A549 (cell line): ENCODE measurements around the gene PDE4D. TPM values are rescaled to one million over a fixed set of nuclear protein-coding genes. Genes with fewer than 3 reads are reported as not detected.

Source experiments
- ATAC-seq, 2 experiments: fragments of 200-7000 bp in 1 of 2; fragments of >200 bp in 1 of 2; cut with Nextera tagmentation in 1 of 2; cut with Tn5 transposase in 1 of 2; 3 replicates each; pipeline versions ENCODE4 v1.8.0 to v1.9.1; 2018 to 2020; ENCODE audit warnings: mild to moderate bottlenecking in 1 of 2, moderate library complexity in 1 of 2
- CTCF ChIA-PET: fragments of 300-600 bp; sonication (Branson Sonifier 250); formaldehyde crosslinking; extraction: SDS; loops from one replicate; lab custom pipeline; 2021; ENCODE audit warnings: antibody characterized with exemption, inconsistent platforms; lab: Yijun Ruan, JAX
- POLR2A ChIA-PET: fragments of 350-600 bp; formaldehyde crosslinking; extraction: SDS; loops from one replicate; lab custom pipeline; 2021; ENCODE audit warnings: antibody characterized with exemption, inconsistent platforms; lab: Yijun Ruan, JAX
- DNase-seq, 2 experiments: peaks; one replicate each; pipeline versions ENCODE4 v3.0.0 to v3.0.0-alpha.2; 2011 to 2016; ENCODE audit warnings: low read depth in 1 of 2, low spot score in 1 of 2
- FAIRE-seq: peaks from 2 replicates; lab custom pipeline; 2011; peaks lifted over from hg19 to GRCh38; lab: Jason Lieb, UNC
- H3K27ac ChIP-seq, 2 experiments: fragments of >200 bp; sonication (Bioruptor Twin); formaldehyde crosslinking; 3 replicates each; pipeline ENCODE4 v1.5.1; 2016 to 2017
- H3K4me1 ChIP-seq: fragments of >200 bp; sonication (Bioruptor Twin); formaldehyde crosslinking; 3 replicates; pipeline ENCODE4 v1.6.1; 2016
- H3K4me2 ChIP-seq: fragments of >200 bp; sonication (Bioruptor Twin); formaldehyde crosslinking; 3 replicates; pipeline ENCODE4 v1.6.1; 2016
- H3K4me3 ChIP-seq: fragments of >200 bp; sonication (Bioruptor Twin); formaldehyde crosslinking; 3 replicates; pipeline ENCODE4 v1.5.1; 2016
- H3K9me3 ChIP-seq: fragments of >200 bp; sonication (Bioruptor Twin); formaldehyde crosslinking; 3 replicates; pipeline ENCODE4 v1.6.1; 2016
- BHLHE40 ChIP-seq: IDR thresholded peaks from 2 replicates; pipeline ENCODE4 v1.6.1; 2012; ENCODE audit warnings: low read depth, low read length, inconsistent platforms
- CEBPB ChIP-seq, 2 experiments: fragments of >200 bp in 1 of 2; sonication (Bioruptor Twin) in 1 of 2; formaldehyde crosslinking in 1 of 2; IDR thresholded peaks; 2 replicates each; pipeline ENCODE4 v1.6.1; 2012 to 2016
- E2F6 ChIP-seq: IDR thresholded peaks from 2 replicates; pipeline ENCODE4 v1.6.1; 2012; ENCODE audit warnings: low read depth, borderline replicate concordance
- ELK1 ChIP-seq: fragments of 150-350 bp; IDR thresholded peaks from 2 replicates; pipeline ENCODE4 v1.6.1; 2014; ENCODE audit warnings: low read depth, mild to moderate bottlenecking, low read length
- FOSL2 ChIP-seq, 2 experiments: fragments of 450-650 bp in 1 of 2; fragments of >200 bp in 1 of 2; sonication (Bioruptor Twin) in 1 of 2; formaldehyde crosslinking; IDR thresholded peaks; 2 replicates each; pipeline versions ENCODE4 v1.5.0 to v1.6.1; 2016 to 2020; ENCODE audit warnings: mild to moderate bottlenecking in 1 of 2, moderate library complexity in 1 of 2
- GATA3 ChIP-seq: IDR thresholded peaks from 2 replicates; pipeline ENCODE4 v1.6.1; 2012; ENCODE audit warnings: borderline replicate concordance
- JUN ChIP-seq, 2 experiments: fragments of >200 bp; sonication (Bioruptor Twin); formaldehyde crosslinking; IDR thresholded peaks; 2 replicates in 1 of 2; 3 replicates in 1 of 2; pipeline ENCODE4 v1.6.1; 2016 to 2017
- JUNB ChIP-seq: fragments of >200 bp; sonication (Bioruptor Twin); formaldehyde crosslinking; IDR thresholded peaks from 2 replicates; pipeline ENCODE4 v1.6.1; 2016
- KDM1A ChIP-seq: fragments of 200-600 bp; sonication (generic); IDR thresholded peaks from 2 replicates; pipeline ENCODE4 v1.6.1; 2016; ENCODE audit warnings: low read depth, mild to moderate bottlenecking
- KDM5A ChIP-seq: fragments of 200-600 bp; sonication (generic); IDR thresholded peaks from 2 replicates; pipeline ENCODE4 v1.6.1; 2016; ENCODE audit warnings: antibody characterized with exemption, mild to moderate bottlenecking
- MAFK ChIP-seq: fragments of 450-650 bp; IDR thresholded peaks from 2 replicates; pipeline ENCODE4 v1.6.1; 2014; ENCODE audit not compliant: partially characterized antibody
- PBX3 ChIP-seq: IDR thresholded peaks from 2 replicates; pipeline ENCODE4 v1.6.1; 2012
- POLR2AphosphoS2 ChIP-seq: conservative IDR thresholded peaks from 2 replicates; pipeline ENCODE4 v1.6.1; 2012; ENCODE audit warnings: low read length, improper control_type of control experiment, inconsistent platforms
- RARB ChIP-seq: fragments of 250-450 bp; sonication (Bioruptor Pico); IDR thresholded peaks from 2 replicates; pipeline ENCODE4 v1.8.0; 2021; ENCODE audit warnings: mild to moderate bottlenecking, moderate library complexity
- RFX5 ChIP-seq: fragments of 450-650 bp; IDR thresholded peaks from 2 replicates; pipeline ENCODE4 v1.7.1; 2014; ENCODE audit warnings: antibody characterized with exemption, mild to moderate bottlenecking, moderate library complexity
- TFCP2L1 ChIP-seq: fragments of 250-450 bp; sonication (Bioruptor Pico); IDR thresholded peaks from 2 replicates; pipeline ENCODE4 v1.5.0; 2021; ENCODE audit warnings: mild to moderate bottlenecking
- USF2 ChIP-seq: fragments of 450-650 bp; IDR thresholded peaks from 2 replicates; pipeline ENCODE4 v1.6.1; 2014; ENCODE audit warnings: antibody characterized with exemption
- ZC3H11A ChIP-seq: fragments of 450-650 bp; IDR thresholded peaks from 2 replicates; pipeline ENCODE4 v1.6.1; 2014; ENCODE audit warnings: antibody characterized with exemption, mild to moderate bottlenecking
- ZFP36 ChIP-seq: fragments of 450-650 bp; IDR thresholded peaks from 2 replicates; pipeline ENCODE4 v1.6.1; 2014; ENCODE audit warnings: borderline replicate concordance; ENCODE audit not compliant: partially characterized antibody
- ZNF302 ChIP-seq: fragments of 250-450 bp; sonication (Bioruptor Pico); IDR thresholded peaks from 2 replicates; pipeline ENCODE4 v1.9.0; 2021; ENCODE audit warnings: inconsistent platforms, mild to moderate bottlenecking, moderate library complexity
- WGBS: methylation state at CpG from one replicate; pipeline ENCODE4 v1.1.6; 2017; ENCODE audit errors: missing lambda C conversion rate; 5-methylcytosine and 5-hydroxymethylcytosine counted together
- polyA plus RNA-seq, 4 experiments: library from polyadenylated mRNA; depleted of rRNA in 3 of 4; stranded (reverse); fragments of >200 nt; fragmentation: RNase III in 1 of 4; extraction: RNeasy Plus Mini Kit Qiagen cat#74134 plus additional on column Dnase treatment in 1 of 4; gene quantifications; 2 replicates in 3 of 4; 3 replicates in 1 of 4; pipeline ENCODE4 v1.2.3, GENCODE V29; 2011 to 2017
- TF ChIP-seq, protein P1 (sequence below): IDR thresholded peaks from 2 replicates; pipeline ENCODE4 v1.6.1; 2012

The PDE4D gene
- polyA plus RNA-seq, 2 of the 4 experiments (the other 2 are of a cell fraction): 74.0 to 213 TPM

GRCh38 chr5:59327191-59327980 lies 566.1 kb downstream of the PDE4D start:
- ATAC-seq (no peak), FAIRE-seq (peak; percentile 32), DNase-seq (no peak)
- Histone ChIP-seq H3K4me3 (no peak overlapping the region), H3K4me2 (peak overlapping the region; percentile 76), H3K4me1 (peaks cover 84% of the 10 kb centered on the region), H3K27ac (peak overlapping the region; percentile 14 to 59; a peak in 4 of 6 replicates), H3K9me3 (no peaks in the 10 kb centered on the region)
- ChIA-PET POLR2A (interaction anchor here (0.6 to 1.0 kb wide), 2 partner anchors 139 to 149 kb away, joined by 3 read pairs; no protein-coding TSS in a partner anchor), CTCF (interaction anchor here (0.6 to 3.5 kb wide), 10 partner anchors 8 to 401 kb away, joined by 3 to 17 read pairs (median 4); no protein-coding TSS in a partner anchor)
- WGBS: 86% methylated on average over 4 of the region's 4 CpGs
- TF ChIP-seq ZC3H11A (no peak), USF2 (no peak), KDM5A (no peak), BHLHE40 (no peak), POLR2AphosphoS2 (no peak), CEBPB (IDR thresholded peaks at IDR 0.05) (no peak), JUN (IDR thresholded peaks at IDR 0.05) (no peak), RARB (no peak), JUNB (no peak), TFCP2L1 (CRISPR knock-in tag) (no peak), ELK1 (no peak), MAFK (no peak), RFX5 (no peak), KDM1A (no peak), ZNF302 (CRISPR knock-in tag) (no peak), FOSL2 (IDR thresholded peaks at IDR 0.05) (no peak), FOSL2 (CRISPR knock-in tag; IDR thresholded peaks at IDR 0.05) (no peak), GATA3 (no peak), E2F6 (no peak), PBX3 (no peak)
- TF ChIP-seq, protein P1, sequence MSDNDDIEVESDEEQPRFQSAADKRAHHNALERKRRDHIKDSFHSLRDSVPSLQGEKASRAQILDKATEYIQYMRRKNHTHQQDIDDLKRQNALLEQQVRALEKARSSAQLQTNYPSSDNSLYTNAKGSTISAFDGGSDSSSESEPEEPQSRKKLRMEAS: no peak

GRCh38 chr5:59326596-59326995 lies 566.9 kb downstream of the PDE4D start:
- DNase-seq (no peak), FAIRE-seq (no peak), ATAC-seq (no peak)
- WGBS: 89% methylated on average over 2 of the region's 2 CpGs
- ChIA-PET POLR2A (no interaction called here), CTCF (interaction anchor here (0.8 to 3.5 kb wide), 7 partner anchors 9 to 402 kb away, joined by 3 to 17 read pairs (median 4); no protein-coding TSS in a partner anchor)
- peaks cover 84% of the 10 kb centered on the region for H3K4me1 ChIP-seq
- peak overlapping the region in 1 of 2 experiments; percentile 59; a peak in 2 of 6 replicates for H3K27ac ChIP-seq
- peak overlapping the region; percentile 76 for H3K4me2 ChIP-seq
- TF ChIP-seq CEBPB (IDR thresholded peaks at IDR 0.05) (peak in 1 of 2 experiments; percentile 40; a peak in 2 of 4 replicates), ZFP36 (no peak)
- no peaks in the 10 kb centered on the region for H3K9me3 ChIP-seq
- H3K4me3 ChIP-seq: no peak overlapping the region
